Type B pancreatic cell (in vitro differentiated cells): ENCODE results near the gene RTRAF. TPM values are rescaled to one million over a fixed set of nuclear protein-coding genes. Genes with fewer than 3 reads are reported as not detected.
A peak's percentile ranks its signal among the peaks of the same experiment; 100 is the strongest.

Experiments used
- DNase-seq: peaks from one replicate; pipeline ENCODE4 v3.0.0; 2021; ENCODE audit warnings: mixed read lengths; ENCODE audit not compliant: unreplicated experiment; ENCODE audit errors: extremely low spot score
- H3K27ac Mint-ChIP-seq: 2 replicates; pipeline ENCODE4 v1.8.0; 2021; ENCODE audit warnings: mild to moderate bottlenecking, mixed read lengths
- H3K27me3 Mint-ChIP-seq: 2 replicates; pipeline ENCODE4 v1.8.0; 2021; ENCODE audit warnings: mixed read lengths
- H3K36me3 Mint-ChIP-seq: 2 replicates; pipeline ENCODE4 v1.8.0; 2021; ENCODE audit warnings: mixed read lengths
- H3K4me1 Mint-ChIP-seq: one replicate; pipeline ENCODE4 v1.8.0; 2021; ENCODE audit warnings: mixed read lengths; ENCODE audit not compliant: unreplicated experiment
- H3K4me3 Mint-ChIP-seq: 2 replicates; pipeline ENCODE4 v1.8.0; 2021; ENCODE audit warnings: mild to moderate bottlenecking, mixed read lengths
- H3K9me3 Mint-ChIP-seq: 2 replicates; pipeline ENCODE4 v1.8.0; 2021; ENCODE audit warnings: mixed read lengths
- total RNA-seq: library from RNA; stranded (reverse); gene quantifications from 2 replicates; pipeline ENCODE4 v1.2.1, GENCODE V29; 2021; ENCODE audit warnings: low replicate concordance
- TF ChIP-seq, protein P1 (sequence below): fragments of 200-600 bp; sonication (generic); conservative IDR thresholded peaks from 2 replicates; pipeline ENCODE4 v1.5.0; 2021; ENCODE audit warnings: antibody characterized with exemption, mild to moderate bottlenecking

The RTRAF gene
- total RNA-seq, 1 donor from 2014 or later, result 206 TPM

GRCh38 chr14:51978681-51979085, 10.7 kb upstream of the RTRAF start:
- Mint-ChIP-seq H3K4me3 (no peak overlapping the region), H3K36me3 (no peaks in the 10 kb centered on the region), H3K27me3 (peaks cover 40% of the 10 kb centered on the region), H3K4me1 (peaks cover 5% of the 10 kb centered on the region), H3K9me3 (no peaks in the 10 kb centered on the region), H3K27ac (no peak overlapping the region)
- TF ChIP-seq, protein P1, sequence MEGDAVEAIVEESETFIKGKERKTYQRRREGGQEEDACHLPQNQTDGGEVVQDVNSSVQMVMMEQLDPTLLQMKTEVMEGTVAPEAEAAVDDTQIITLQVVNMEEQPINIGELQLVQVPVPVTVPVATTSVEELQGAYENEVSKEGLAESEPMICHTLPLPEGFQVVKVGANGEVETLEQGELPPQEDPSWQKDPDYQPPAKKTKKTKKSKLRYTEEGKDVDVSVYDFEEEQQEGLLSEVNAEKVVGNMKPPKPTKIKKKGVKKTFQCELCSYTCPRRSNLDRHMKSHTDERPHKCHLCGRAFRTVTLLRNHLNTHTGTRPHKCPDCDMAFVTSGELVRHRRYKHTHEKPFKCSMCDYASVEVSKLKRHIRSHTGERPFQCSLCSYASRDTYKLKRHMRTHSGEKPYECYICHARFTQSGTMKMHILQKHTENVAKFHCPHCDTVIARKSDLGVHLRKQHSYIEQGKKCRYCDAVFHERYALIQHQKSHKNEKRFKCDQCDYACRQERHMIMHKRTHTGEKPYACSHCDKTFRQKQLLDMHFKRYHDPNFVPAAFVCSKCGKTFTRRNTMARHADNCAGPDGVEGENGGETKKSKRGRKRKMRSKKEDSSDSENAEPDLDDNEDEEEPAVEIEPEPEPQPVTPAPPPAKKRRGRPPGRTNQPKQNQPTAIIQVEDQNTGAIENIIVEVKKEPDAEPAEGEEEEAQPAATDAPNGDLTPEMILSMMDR, result no peak
- DNase-seq, result no peak

- Mint-ChIP-seq H3K4me1 (peaks cover 5% of the 10 kb centered on the region), H3K4me3 (no peak overlapping the region)
These were observed 10.1 kb upstream of the RTRAF start for GRCh38 chr14:51979088-51979709.

GRCh38 chr14:51981218-51981854, 8.0 kb upstream of the RTRAF start:
- peaks cover 5% of the 10 kb centered on the region for H3K4me1 Mint-ChIP-seq
- H3K9me3 Mint-ChIP-seq, result no peaks in the 10 kb centered on the region

More at GRCh38 chr14:51979088-51979709, 10.1 kb upstream of the RTRAF start:
- no peak overlapping the region for H3K27ac Mint-ChIP-seq
- peaks cover 43% of the 10 kb centered on the region for H3K27me3 Mint-ChIP-seq
- DNase-seq, result peak; percentile 85
- H3K36me3 Mint-ChIP-seq, result no peaks in the 10 kb centered on the region
- H3K9me3 Mint-ChIP-seq, result no peaks in the 10 kb centered on the region
- TF ChIP-seq, protein P1, result peak; percentile 98

DNA sequence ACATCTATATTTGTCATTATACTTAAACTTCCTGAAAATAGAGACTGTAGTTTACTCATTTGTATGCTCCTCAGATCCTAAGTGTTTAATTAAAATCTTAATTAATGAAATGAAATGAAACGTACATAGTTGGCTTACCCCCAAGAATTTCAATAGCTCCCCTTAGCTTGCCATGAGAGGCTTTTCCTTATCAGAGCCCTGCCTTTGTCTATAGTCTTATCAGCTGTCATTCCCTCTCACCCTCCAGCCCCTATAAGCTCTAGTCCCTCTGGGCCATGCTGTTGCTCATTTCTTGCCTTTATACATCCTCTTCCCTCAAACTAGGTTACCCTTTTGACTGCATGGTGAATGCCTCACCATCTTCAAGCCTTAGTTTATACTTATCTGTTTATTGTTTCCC, 1.1 kb upstream of the RTRAF start:
- no peaks in the 10 kb centered on the region for H3K9me3 Mint-ChIP-seq
- peak overlapping the region; percentile 95 for H3K4me3 Mint-ChIP-seq

More at GRCh38 chr14:51981218-51981854, 8.0 kb upstream of the RTRAF start:
- Mint-ChIP-seq H3K4me3 (no peak overlapping the region), H3K36me3 (no peaks in the 10 kb centered on the region), H3K27me3 (peaks cover 53% of the 10 kb centered on the region), H3K27ac (no peak overlapping the region)
- TF ChIP-seq, protein P1, result no peak
- no peak for DNase-seq

GRCh38 chr14:51990488-51990887, 1.1 kb downstream of the RTRAF start:
- DNase-seq, result no peak
- Mint-ChIP-seq H3K9me3 (no peaks in the 10 kb centered on the region), H3K4me1 (peaks cover 13% of the 10 kb centered on the region), H3K27me3 (peaks cover 3% of the 10 kb centered on the region), H3K36me3 (no peaks in the 10 kb centered on the region), H3K27ac (peak overlapping the region; percentile 90), H3K4me3 (peak overlapping the region; percentile 95)
- TF ChIP-seq, protein P1, result no peak

More for the DNA sequence above, 1.1 kb upstream of the RTRAF start:
- TF ChIP-seq, protein P1, result no peak
- peaks cover 13% of the 10 kb centered on the region for H3K4me1 Mint-ChIP-seq
- H3K27me3 Mint-ChIP-seq, result peaks cover 18% of the 10 kb centered on the region
- H3K36me3 Mint-ChIP-seq, result no peaks in the 10 kb centered on the region
- peak overlapping the region; percentile 90 for H3K27ac Mint-ChIP-seq
- no peak for DNase-seq
